ENCODE data around the gene IKZF2. TPM values are rescaled to one million over a fixed set of nuclear protein-coding genes. Genes with fewer than 3 reads are reported as not detected.

The IKZF2 gene
- total RNA-seq, 1 experiment from 2014 or later: 3.0 TPM

GRCh38 chr2:213172641-213173040 lies 21.2 kb upstream of the IKZF2 start:
- Histone ChIP-seq H3K23ac (ENCODE audit: insufficient read length, low read depth, low read length) (no peak overlapping the region), H3K27me3 (ENCODE audit: insufficient read depth, low read length) (no peaks in the 10 kb centered on the region), H2BK12ac (ENCODE audit: insufficient read length, low read depth, low read length) (no peak overlapping the region), H3K4me2 (ENCODE audit: insufficient read depth, insufficient read length, low read length) (no peak overlapping the region), H3K4me1 (ENCODE audit: insufficient read depth, low read length) (no peaks in the 10 kb centered on the region), H2AFZ (ENCODE audit: low read length) (no peak overlapping the region), H3T11ph (ENCODE audit: low read length) (no peak overlapping the region), H2BK15ac (ENCODE audit: low read depth, low read length) (no peak overlapping the region), H3K56ac (ENCODE audit: insufficient read length, low read depth, low read length) (no peak overlapping the region), H3K79me1 (ENCODE audit: insufficient read depth, low read depth, low read length, poor library complexity, severe bottlenecking) (no peaks in the 10 kb centered on the region), H4K5ac (ENCODE audit: insufficient read length, low read depth, low read length) (no peak overlapping the region), H2AK5ac (ENCODE audit: insufficient read length, low read length) (no peak overlapping the region), H3K9ac (ENCODE audit: extremely low read depth, insufficient read length, low read length) (no peak overlapping the region), H4K20me1 (ENCODE audit: control insufficient read depth, insufficient read depth, insufficient read length) (no peaks in the 10 kb centered on the region), H3K23me2 (ENCODE audit: insufficient read length, low read depth, low read length, poor library complexity, severe bottlenecking) (no peaks in the 10 kb centered on the region), H2BK20ac (ENCODE audit: low read depth, low read length, poor library complexity, severe bottlenecking) (no peak overlapping the region), H3K9me3 (ENCODE audit: control insufficient read depth, low read depth, low read length) (no peaks in the 10 kb centered on the region), H2BK5ac (ENCODE audit: insufficient read length, low read length) (no peak overlapping the region), H3K79me2 (ENCODE audit: insufficient read depth, low read length) (no peaks in the 10 kb centered on the region), H4K91ac (ENCODE audit: insufficient read length, low read depth, low read length) (no peak overlapping the region), H3K18ac (ENCODE audit: insufficient read length, low read depth, low read length) (no peak overlapping the region), H4K8ac (replicated peaks; ENCODE audit: insufficient read length, low read depth, low read length) (no peak overlapping the region), H2BK120ac (ENCODE audit: low read depth, low read length, poor library complexity, severe bottlenecking) (no peak overlapping the region), H3K14ac (ENCODE audit: insufficient read depth, low read length) (no peak overlapping the region), H3K27ac (ENCODE audit: insufficient read length, low read depth, low read length) (no peak overlapping the region), H3K4ac (ENCODE audit: low read depth, low read length) (no peak overlapping the region)
- DNase-seq: no peak
- no peak overlapping the region for H3K4me3 Mint-ChIP-seq
- H3K4me1 Mint-ChIP-seq: peaks cover 0 to 9% of the 10 kb centered on the region in 2 experiments; a peak in 2 of 4 replicates
- WGBS (ENCODE audit: extremely low coverage, insufficient read length, low lambda C conversion rate): no CpG with 5 or more reads among the region's 1 CpG
- TF ChIP-seq CTCF (conservative IDR thresholded peaks at IDR 0.05): no peak
- H3K36me3 Mint-ChIP-seq (ENCODE audit: insufficient read depth in 1 of 3, low read depth in 3 of 3): peaks cover 0 to 5% (median 0%) of the 10 kb centered on the region in 3 experiments; a peak in 2 of 7 replicates
- H3K27ac Mint-ChIP-seq: no peak overlapping the region
- no peaks in the 10 kb centered on the region; a peak in 1 of 5 replicates for H3K9me3 Mint-ChIP-seq
- H3K27me3 Mint-ChIP-seq (ENCODE audit: low read depth): no peaks in the 10 kb centered on the region
